Cardiac fibroblast (primary cell): Measurements from ENCODE around the gene RGL2.

Experiments
- DNase-seq, 2 donors: peaks; one replicate each; pipeline versions ENCODE4 v3.0.0 to v3.0.0-alpha.2; 2010; ENCODE audit warnings: low read depth in 2 of 2
- H3K4me3 ChIP-seq, 2 donors: replicated peaks in 1 of 2; 1 replicate in 1 of 2; 2 replicates in 1 of 2; pipeline ENCODE4 v1.5.1; 2011; ENCODE audit warnings: low read depth in 2 of 2, low read length in 2 of 2, mild to moderate bottlenecking in 2 of 2, moderate library complexity in 1 of 2
- CTCF ChIP-seq: IDR thresholded peaks from one replicate; pipeline ENCODE4 v1.5.1; 2011; ENCODE audit warnings: low read depth, mild to moderate bottlenecking, low read length, inconsistent platforms

The RGL2 gene

GRCh38 chr6:33247977-33248642, 50.6 kb downstream of the RGL2 start:
- peak overlapping the region; percentile 49 to 57 for H3K4me3 ChIP-seq
- peak; percentile 90 for DNase-seq
- TF ChIP-seq CTCF: peak; percentile 93

GRCh38 chr6:33243476-33243875, 55.3 kb downstream of the RGL2 start:
- TF ChIP-seq CTCF: no peak
- DNase-seq: no peak
- no peak overlapping the region for H3K4me3 ChIP-seq

GRCh38 chr6:33241968-33242367, 56.8 kb downstream of the RGL2 start:
- DNase-seq: no peak
- H3K4me3 ChIP-seq: no peak overlapping the region
- no peak for TF ChIP-seq CTCF
